OCI-LY7 (cell line): Measurements from ENCODE around the gene SLC29A3.

Experiments used
- EZH2phosphoT487 ChIP-seq: fragments of 200-600 bp; sonication (generic); IDR thresholded peaks from 2 replicates; pipeline ENCODE4 v1.6.1; 2018; ENCODE audit warnings: low read depth, borderline replicate concordance, mild to moderate bottlenecking, mixed run types, antibody characterized with exemption, low read length, moderate library complexity, mixed read lengths
- TF ChIP-seq, protein P1 (sequence below): fragments of 200-600 bp; sonication (generic); conservative IDR thresholded peaks from 2 replicates; pipeline ENCODE4 v1.5.1; 2014; ENCODE audit warnings: mild to moderate bottlenecking, antibody characterized with exemption, low read length, moderate library complexity, mixed read lengths

DNA sequence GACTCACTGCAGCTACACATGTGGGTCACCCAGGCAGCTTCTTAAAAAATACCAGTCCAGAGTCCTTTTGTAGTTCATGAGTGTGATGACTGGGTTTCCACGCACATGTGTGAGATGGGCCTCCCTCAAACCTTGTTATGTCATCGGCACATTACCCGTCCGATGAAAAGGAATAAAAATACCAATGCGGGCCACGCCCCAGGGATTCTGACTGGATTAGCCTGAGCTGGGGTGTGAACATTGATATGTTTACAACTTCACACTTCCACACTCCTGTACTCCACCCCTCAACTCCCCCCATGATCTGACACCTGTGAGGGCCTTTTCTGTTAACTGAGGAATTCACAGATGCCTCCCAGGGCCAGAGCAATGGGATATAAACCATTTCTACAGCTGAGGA, 6.2 kb downstream of the SLC29A3 start:
- TF ChIP-seq EZH2phosphoT487: no peak
- TF ChIP-seq, protein P1, sequence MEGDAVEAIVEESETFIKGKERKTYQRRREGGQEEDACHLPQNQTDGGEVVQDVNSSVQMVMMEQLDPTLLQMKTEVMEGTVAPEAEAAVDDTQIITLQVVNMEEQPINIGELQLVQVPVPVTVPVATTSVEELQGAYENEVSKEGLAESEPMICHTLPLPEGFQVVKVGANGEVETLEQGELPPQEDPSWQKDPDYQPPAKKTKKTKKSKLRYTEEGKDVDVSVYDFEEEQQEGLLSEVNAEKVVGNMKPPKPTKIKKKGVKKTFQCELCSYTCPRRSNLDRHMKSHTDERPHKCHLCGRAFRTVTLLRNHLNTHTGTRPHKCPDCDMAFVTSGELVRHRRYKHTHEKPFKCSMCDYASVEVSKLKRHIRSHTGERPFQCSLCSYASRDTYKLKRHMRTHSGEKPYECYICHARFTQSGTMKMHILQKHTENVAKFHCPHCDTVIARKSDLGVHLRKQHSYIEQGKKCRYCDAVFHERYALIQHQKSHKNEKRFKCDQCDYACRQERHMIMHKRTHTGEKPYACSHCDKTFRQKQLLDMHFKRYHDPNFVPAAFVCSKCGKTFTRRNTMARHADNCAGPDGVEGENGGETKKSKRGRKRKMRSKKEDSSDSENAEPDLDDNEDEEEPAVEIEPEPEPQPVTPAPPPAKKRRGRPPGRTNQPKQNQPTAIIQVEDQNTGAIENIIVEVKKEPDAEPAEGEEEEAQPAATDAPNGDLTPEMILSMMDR: no peak
